TTC549 (cell line): ENCODE results near the gene TNNT1.

Experiments
- FAIRE-seq: peaks from 2 replicates; lab custom pipeline; 2012; peaks lifted over from hg19 to GRCh38; lab: Jason Lieb, UNC

Gene TNNT1

DNA sequence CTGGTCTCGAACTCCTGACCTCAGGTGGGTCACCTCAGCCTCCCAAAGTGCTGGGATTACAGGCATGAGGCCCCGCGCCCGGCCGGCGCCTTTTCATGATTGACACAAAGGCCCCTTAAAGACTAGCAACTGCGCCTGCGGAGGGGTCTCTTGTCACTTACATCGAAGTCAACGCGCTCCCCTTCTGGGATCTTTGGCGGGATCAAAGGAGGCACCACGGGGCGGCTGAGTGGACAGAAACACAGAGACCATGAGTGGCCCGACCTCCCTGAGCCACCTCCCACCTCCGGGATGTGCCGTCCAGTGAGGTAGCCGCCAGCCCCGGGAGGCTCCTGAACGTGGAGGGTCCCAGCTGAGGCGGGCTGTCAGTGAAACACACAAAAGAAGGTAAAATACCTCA lies 7.3 kb downstream of the TNNT1 start:
- FAIRE-seq, result no peak

DNA sequence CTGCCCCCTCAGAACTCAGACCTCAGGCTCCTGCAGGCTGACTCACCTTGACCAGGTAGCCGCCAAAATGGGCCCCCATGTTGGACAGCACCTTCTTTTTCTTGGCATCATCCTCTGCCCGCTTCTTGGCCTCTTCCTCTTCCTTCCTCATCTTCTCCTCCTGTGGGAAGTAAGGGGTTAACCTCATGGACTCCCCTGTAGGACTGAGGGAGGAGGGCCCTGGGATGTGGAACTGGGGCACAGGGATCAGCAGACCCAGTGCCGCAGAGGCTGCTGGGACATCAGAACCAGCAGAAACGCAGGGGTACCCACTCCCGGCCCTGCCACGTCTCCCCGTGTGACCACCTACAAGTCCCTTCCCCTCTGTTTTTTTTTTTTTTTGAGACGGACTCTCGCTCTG lies 11.1 kb downstream of the TNNT1 start:
- no peak for FAIRE-seq

DNA sequence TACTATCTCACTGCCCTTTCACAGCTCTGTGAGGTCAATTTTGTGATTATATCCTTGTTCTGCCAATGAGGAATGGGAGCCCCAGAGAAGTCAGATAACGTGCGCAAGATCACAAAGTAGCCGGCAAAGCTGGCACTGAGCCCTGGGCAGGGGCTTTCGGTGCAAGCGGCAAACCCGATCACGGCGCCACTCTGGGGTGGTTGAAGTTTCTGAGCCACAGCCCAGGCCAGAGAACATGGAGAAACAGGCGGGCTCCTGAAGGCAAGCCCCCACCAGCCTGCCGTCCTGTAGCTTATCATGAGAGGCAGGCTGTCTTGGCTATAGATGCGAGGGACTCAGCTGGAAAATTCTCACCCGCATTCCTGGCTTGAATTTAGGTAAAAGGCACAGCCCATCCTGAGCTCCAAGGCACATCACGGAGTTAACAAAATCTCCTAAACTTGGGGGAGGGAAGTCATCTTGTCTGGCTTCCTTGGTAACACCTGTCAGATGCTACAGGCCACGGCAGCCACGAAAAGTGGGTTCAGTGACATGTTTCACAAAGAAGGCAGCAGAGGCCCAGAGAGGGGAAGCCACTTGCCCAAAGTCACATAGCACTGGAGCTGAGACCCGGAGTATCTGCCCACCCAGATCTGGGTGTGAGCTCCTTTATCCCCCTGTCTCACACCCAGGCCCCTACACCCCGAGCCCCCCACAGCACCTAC lies 12.5 kb downstream of the TNNT1 start:
- no peak for FAIRE-seq

DNA sequence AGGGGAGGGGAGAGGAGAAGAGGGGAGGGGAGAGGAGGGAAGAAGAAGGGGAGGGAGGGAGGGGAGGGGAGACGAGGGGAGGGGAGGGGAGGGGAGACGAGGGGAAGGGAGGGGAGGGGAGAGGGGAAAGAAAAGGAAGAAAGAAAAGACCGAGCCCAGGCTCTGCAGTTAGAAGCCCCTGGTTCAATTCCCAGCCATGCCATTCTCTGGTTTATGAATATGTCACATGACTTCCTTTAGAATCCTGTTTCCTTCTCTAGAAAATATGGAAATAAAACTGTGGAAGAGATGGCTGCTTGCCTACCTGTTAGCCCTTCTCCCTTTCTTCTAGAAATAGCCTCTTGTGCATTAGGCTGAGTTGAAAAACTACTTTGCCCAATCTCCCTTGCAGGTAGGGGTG lies 14.3 kb downstream of the TNNT1 start:
- FAIRE-seq, result no peak

DNA sequence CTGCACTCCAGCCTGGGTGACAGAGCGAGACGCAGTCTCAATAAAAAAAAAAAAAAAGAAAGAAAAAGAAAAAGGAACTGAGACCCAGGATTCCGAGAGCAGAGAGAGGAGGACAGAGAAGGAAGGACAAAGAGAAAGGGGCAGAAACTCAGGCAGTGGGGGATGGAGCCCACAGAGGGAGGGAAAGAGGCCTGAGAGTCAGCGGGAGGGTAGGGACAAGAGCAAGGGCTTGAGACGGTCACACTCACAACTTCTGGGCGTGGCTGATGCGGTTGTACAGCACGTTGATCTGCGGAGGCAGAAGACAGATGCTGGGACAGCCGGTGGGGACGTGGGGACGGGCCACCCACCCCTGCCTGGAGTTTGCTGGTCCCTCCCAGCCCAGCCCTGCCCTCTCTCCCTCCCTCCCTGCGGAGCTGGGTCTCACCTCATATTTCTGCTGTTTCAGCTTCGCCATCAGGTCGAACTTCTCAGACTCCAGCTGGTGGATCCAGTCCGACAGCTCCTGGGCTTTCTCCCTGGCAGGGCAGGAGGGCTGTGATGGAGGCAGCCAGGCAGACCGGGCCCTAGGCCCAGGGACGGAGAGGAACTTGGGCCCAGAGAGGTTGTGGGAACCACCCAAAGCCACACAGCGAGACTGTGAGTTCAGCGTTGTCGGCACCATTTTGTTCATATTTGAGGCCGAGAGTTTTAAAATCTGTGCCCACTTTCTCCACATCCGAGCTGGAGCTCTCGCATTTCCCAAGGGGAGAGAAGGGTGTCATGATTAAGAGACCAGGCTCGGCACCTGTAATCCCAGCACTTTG lies 15.2 kb downstream of the TNNT1 start:
- no peak for FAIRE-seq

DNA sequence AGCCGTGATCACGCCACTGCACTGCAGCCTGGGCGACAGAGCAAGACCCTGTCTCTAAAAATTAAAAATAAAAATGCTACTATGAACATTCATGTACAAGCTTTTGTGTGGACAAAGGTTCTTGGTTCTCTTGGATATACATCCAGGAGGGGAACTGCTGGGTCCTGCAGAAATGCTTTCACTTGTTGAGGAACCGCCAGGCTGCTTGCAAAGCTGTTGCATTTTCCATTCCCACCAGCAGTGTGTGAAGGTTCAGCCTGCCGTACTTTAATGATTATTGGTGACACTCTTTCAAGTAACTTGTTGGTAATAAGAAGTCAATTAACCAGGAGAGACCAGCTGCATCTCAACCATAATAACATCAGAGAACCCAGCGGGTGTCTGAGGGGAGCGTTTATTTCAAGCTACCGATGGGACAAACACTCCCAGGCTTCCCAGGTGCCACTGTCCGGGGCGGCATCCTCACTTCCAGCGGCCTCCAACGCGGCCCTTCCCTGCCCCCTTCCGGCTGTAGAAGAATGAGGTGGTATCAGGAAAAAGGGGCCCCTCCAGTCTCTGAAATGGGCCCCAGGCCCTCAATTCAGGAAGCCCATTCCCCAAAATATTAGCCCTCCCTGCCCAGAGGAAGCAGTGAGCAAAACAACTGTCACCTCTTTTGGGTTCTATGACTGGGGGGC lies 16.4 kb downstream of the TNNT1 start:
- FAIRE-seq, result no peak

DNA sequence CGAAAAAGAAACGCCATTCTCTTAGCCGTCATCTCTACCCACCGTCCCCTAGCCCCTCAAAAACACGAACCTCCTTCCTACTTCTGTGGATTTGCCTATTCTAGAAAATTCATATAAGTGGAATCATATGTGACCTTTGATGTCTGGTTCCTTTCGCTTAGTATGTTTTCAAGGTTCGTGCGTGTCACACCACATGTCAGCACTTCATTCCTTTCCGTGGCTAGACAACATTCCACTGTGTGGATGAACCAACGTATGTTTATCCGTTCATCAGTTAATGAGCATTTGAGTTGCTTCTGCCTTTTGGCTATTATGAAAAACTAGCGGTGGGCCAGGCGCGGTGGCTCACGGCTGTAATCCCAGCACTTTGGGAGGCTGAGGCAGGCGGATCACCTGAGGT lies 17.6 kb downstream of the TNNT1 start:
- no peak for FAIRE-seq

DNA sequence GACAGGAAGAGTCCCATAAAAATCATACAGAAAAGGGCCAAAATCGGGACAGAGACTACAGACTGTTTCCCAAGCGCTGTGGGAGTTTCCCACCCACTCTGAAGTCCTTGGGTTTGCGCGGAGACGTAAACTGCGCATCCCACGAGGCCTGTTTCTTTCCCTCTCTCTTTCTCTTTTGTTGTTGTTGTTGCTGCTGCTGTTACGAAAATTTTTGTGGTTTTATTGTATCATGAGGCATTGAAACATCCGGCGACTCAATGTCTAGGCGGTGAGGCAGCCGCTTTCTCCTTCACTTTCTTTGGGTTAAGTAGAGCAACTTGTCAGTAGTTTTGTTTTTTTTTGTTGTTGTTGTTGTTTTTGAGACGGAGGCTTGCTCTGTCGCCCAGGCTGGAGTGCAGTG lies 30.0 kb downstream of the TNNT1 start:
- no peak for FAIRE-seq

DNA sequence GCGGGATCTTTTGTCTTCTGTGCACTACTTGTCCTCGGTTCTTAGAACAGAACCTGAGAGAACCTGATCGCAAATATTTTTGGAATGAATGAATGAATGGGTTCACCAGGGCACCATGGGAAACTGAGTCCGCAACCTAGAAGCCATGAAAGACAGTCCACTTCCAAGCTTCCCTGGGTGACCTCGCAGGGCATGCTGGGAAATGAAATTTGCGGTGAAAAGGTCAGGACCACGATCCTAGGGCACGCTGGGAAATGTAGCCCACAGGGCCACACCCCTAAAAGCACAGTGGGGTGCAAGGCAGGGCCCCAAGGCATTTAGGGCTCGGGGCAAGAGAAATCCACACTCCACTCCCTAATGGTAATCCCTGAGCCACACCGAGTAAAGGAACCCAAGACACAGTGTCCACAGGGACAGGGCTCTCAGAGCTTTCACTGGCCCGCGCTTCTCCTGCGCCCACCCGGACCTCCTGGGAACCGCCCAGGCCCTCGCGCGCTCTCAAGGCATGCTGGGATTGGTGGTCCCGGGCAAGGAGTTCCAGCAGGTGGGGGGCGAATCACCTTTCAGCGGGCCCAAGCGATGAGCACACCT lies 30.5 kb downstream of the TNNT1 start:
- FAIRE-seq, result no peak

DNA sequence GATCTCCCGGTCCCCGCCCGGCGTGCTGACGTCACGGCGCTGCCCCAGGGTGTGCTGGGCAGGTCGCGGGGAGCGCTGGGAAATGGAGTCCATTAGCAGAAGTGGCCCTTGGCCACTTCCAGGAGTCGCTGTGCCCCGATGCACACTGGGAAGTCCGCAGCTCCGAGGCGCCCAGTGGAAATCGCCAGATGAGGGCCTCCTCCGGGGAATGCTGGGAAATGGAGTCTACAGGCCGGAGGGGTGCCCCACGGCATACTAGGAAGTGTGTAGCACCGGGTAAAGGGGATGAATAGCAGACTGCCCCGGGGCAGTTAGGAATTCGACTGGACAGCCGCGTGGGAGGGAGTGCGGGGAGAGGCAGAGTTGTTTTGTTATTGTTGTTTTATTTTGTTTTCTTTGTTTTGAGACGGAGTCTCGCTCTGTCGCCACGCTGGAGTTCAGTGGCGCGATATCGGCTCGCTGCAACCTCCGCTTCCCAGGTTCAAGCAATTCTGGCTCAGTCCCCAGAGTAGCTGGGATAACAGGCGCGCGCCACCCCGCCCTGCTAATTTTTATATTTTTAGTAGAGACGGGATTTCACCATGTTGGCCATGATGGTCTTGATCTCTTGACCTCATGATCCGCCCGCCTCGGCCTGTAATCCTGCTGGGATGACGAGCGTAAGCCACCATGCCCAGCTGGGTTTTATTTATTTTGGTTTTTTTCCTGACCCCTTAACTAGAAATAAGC lies 31.2 kb downstream of the TNNT1 start:
- peak; percentile 88 for FAIRE-seq

DNA sequence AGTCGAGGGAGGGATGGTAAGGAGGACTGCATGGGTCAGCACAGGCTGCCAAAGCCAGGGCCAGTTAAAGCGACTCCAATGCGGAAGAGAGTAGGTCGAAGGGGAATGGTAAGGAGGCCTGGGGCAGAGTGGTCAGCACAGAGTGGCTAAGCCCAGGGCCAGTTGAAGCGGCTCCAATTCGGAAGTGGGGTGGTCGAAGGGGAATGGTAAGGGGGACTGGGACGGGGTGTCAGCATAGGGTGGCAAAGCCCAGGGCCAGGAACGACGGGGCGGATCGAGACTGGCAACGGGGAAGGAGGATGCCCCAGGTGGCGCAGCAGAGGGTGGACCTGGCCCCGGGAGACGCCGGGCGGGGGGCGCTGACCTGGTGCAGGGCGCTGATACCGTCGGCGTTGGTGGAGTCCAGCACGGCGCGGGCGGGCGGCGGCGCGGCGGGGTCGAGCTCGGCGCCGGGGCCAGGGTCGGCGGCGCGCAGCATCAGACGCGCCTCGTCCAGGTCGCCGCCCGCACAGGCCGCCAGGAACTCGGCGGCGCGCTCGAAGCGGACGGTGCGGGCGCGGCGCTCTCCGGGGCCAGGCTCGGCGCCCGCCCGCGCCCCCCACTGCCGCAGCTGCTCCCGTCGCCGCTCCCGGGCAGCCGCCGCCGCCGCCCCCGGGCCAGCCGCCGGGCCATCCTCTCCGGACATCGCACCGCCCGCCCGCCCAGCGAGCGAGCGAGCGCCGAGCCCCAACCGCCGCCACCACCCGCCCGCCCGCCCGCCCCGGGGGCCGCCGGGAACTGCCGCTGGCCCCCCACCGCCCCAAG lies 31.9 kb downstream of the TNNT1 start, which contains the start of gene PPP1R12C:
Gene PPP1R12C, minus strand, starts transcription at position 779 of the 804 bp plus-strand sequence. Its CDS starts 94 bp downstream, at position 685.
- FAIRE-seq, result no peak

DNA sequence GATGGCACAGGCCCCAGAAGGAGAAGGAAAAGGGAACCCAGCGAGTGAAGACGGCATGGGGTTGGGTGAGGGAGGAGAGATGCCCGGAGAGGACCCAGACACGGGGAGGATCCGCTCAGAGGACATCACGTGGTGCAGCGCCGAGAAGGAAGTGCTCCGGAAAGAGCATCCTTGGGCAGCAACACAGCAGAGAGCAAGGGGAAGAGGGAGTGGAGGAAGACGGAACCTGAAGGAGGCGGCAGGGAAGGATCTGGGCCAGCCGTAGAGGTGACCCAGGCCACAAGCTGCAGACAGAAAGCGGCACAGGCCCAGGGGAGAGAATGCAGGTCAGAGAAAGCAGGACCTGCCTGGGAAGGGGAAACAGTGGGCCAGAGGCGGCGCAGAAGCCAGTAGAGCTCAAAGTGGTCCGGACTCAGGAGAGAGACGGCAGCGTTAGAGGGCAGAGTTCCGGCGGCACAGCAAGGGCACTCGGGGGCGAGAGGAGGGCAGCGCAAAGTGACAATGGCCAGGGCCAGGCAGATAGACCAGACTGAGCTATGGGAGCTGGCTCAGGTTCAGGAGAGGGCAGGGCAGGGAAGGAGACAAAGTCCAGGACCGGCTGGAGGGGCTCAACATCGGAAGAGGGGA lies 32.7 kb downstream of the TNNT1 start:
- FAIRE-seq, result no peak

DNA sequence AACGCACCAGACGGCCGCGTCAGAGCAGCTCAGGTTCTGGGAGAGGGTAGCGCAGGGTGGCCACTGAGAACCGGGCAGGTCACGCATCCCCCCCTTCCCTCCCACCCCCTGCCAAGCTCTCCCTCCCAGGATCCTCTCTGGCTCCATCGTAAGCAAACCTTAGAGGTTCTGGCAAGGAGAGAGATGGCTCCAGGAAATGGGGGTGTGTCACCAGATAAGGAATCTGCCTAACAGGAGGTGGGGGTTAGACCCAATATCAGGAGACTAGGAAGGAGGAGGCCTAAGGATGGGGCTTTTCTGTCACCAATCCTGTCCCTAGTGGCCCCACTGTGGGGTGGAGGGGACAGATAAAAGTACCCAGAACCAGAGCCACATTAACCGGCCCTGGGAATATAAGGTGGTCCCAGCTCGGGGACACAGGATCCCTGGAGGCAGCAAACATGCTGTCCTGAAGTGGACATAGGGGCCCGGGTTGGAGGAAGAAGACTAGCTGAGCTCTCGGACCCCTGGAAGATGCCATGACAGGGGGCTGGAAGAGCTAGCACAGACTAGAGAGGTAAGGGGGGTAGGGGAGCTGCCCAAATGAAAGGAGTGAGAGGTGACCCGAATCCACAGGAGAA lies 33.5 kb downstream of the TNNT1 start:
- FAIRE-seq, result no peak

DNA sequence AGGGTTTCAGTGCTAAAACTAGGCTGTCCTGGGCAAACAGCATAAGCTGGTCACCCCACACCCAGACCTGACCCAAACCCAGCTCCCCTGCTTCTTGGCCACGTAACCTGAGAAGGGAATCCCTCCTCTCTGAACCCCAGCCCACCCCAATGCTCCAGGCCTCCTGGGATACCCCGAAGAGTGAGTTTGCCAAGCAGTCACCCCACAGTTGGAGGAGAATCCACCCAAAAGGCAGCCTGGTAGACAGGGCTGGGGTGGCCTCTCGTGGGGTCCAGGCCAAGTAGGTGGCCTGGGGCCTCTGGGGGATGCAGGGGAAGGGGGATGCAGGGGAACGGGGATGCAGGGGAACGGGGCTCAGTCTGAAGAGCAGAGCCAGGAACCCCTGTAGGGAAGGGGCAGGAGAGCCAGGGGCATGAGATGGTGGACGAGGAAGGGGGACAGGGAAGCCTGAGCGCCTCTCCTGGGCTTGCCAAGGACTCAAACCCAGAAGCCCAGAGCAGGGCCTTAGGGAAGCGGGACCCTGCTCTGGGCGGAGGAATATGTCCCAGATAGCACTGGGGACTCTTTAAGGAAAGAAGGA lies 34.4 kb downstream of the TNNT1 start:
- no peak for FAIRE-seq

DNA sequence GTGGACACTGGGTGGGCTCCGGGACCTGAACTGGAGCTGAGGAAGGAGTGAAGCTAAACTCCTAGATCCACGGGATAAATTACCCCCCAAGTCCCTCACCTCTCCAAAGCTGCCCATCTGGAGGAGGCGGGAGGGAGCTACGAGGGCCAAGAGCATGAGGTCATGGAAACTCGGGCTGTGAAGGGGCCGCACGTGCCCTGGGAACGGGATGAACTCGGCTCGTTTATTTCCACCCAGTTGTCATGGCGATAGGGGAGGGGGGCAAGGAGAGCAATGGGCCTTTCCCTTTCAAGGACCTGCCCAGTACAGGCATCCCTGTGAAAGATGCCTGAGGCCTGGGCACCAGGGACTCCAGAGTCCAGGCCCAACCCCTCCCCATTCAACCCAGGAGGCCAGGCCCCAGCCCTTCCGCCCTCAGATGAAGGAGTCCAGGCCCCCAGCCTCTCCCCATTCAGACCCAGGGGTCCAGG lies 35.4 kb downstream of the TNNT1 start:
- no peak for FAIRE-seq

DNA sequence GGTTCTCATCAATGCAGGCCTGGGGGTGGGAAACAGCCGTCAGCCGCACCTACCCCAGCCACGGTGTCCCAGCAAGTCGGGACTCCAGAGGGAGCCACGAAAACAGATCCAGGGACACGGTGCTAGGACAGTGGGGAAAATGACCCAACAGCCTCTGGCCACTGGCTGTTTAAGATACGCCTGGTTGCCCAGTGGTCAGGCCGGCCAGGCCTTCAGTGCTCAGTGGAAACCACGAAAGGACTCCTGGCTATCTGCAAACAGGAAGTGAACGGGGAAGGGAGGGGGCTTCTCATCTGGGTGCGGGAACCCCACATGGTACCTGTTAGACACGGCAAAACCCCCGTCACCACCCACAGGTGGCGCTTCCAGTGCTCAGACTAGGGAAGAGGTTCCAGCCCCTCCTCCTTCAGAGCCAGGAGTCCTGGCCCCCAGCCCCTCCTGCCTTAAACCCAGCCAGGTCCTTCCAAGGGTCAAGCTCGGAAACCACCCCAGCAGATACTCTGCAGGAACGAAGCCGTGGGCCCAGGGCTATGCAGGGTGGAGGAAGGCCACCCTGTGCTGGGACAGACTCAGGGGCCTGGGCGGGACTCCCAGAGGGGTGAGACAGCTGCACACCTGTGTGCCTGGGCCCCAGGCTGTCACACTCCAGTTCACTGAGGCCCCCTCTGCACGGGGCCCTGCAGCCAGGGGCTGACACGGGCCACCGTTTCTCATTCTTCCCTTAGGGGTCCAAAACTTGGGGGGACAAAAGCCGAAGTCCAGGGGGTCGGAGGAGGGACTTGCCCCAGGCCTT lies 36.0 kb downstream of the TNNT1 start:
- no peak for FAIRE-seq

DNA sequence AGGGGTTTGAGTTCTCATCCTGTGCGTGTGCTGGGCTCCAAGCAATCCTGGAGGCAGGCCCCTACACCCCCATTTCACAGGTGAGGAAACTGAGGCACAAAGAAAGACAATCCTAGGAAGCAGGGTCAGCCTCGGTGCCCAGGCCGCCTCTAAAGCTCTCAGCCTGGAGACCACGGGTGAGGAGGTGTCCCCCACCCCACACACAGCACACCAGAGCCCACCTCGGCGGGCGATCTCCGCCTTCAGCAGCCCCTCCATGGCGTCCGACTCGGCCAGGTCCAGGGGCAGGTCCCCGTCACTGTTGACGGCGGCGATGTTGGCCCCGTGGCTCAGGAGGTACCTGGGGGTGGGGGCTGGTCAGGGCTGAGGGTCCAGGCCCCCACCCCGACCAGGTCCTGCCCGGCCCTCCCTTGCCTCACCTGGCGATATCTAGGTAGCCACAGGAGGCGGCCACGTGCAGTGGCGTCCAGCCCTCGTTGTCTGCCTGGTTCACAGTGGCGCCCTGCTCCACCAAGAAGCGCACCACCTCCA lies 36.7 kb downstream of the TNNT1 start:
- no peak for FAIRE-seq

DNA sequence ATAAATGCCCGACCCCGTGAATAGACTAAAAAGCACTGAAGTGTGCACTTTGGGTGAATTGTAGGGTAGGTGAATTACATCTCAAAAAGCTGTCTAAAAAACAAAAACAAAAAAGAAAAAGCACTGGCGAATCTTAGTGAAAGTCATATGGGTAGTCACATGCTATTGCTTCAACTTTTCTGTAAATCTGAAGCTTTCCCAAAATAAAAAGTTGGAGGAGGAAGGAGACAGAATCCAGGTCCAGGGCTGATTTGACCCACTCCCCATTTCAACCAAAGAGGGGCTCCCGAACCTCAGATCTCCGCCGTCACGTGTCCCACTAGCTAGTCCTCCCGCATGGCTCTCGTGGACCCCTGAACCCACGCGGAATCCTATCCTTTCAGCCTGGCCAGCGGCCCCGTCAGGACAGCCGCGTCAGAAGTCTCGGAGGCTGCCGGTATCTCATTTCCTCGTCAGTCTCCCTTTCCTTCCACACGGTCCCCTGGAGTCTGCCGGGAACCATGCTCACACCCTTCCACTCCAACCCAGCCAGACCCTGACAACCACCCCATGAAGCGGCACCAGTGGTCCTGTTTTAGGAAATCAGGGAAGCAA lies 37.7 kb downstream of the TNNT1 start:
- FAIRE-seq, result no peak
